ENCODE measurements around the gene SHC3.

The SHC3 gene

DNA sequence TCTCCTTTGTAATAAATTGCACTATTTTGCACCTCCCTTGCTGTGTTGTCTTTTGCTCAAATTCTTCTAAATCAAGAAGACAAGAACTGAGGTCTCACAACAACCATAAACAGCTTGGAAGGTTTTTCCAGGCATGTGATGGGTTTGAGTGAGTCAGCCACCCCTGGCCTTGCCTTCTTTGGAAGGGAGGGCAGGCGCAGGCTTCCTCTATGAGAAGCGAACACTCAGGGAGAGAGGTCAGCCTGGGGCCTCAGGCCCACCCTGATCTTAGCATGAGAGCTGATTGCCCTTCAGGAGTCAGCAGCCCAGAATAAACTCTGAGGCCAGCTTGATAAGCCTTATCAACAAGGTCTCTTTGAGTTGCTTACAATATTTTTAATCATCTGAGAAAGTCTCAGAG, 155.7 kb downstream of the SHC3 start:
- ChIA-PET CTCF (no interaction called here), POLR2A (no interaction called here)
- TF ChIP-seq FOXA1 (IDR thresholded peaks at IDR 0.05) = no peak
- TF ChIP-seq ARNT (IDR thresholded peaks at IDR 0.05) = no peak
- TF ChIP-seq SP1 (IDR thresholded peaks at IDR 0.05) = no peak
- no peak for TF ChIP-seq L3MBTL2 (conservative IDR thresholded peaks at IDR 0.05)
- no peak for TF ChIP-seq FOXM1 (IDR thresholded peaks at IDR 0.05; ENCODE audit: borderline replicate concordance)
- no peak for TF ChIP-seq PKNOX1 (IDR thresholded peaks at IDR 0.05)
- TF ChIP-seq ZNF384 (IDR thresholded peaks at IDR 0.05) = no peak
- TF ChIP-seq SUZ12 (IDR thresholded peaks at IDR 0.05) = no peak
- no peak for DNase-seq (ENCODE audit: extremely low spot score)

GRCh38 chr9:89022001-89022759, 156.4 kb downstream of the SHC3 start:
- ChIA-PET CTCF (no interaction called here), POLR2A (no interaction called here)
- no peak for DNase-seq (ENCODE audit: extremely low spot score)
- TF ChIP-seq LEF1 (IDR thresholded peaks at IDR 0.05; ENCODE audit: borderline replicate concordance) (no peak), ARNT (IDR thresholded peaks at IDR 0.05) (no peak), ELF4 (IDR thresholded peaks at IDR 0.05) (no peak), PKNOX1 (IDR thresholded peaks at IDR 0.05) (no peak), FOXA1 (IDR thresholded peaks at IDR 0.05) (no peak), FOXM1 (IDR thresholded peaks at IDR 0.05; ENCODE audit: borderline replicate concordance) (no peak), FOXK2 (IDR thresholded peaks at IDR 0.05) (no peak)

DNA sequence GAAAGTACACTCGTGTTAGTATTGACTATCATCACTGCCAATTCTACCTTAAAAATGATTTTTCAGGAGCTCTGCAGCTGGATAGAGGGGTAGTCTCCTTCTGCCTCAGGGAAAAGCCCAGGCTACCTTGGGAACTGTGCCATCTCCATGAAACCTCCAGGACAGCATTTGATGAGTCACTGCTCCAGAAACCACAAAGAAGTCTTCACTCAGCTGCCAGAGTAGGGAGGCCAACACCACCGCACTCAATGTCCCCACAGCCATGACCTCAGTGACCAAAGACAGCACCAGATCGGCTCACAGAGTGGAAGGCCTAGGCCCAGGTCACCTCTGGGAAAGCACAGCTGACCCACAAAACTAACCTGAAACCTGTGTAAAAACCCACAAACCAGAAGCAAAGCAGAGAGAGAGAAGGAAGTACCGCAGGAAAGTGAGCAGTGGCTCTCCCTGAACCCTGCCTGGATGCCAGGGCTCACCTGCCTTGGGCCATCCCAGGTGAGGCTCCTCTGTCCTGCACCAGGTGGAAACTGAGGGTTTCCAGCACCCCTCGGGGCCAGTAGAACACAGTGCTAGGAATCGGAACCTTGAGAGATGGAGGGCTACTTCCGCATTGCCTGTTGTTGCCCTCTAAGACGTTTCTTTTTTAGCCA, 157.3 kb downstream of the SHC3 start:
- CTCF ChIA-PET = no interaction called here
- no peak for DNase-seq (ENCODE audit: extremely low spot score)
- TF ChIP-seq SP1 (IDR thresholded peaks at IDR 0.05) (no peak), BHLHE40 (IDR thresholded peaks at IDR 0.05; ENCODE audit: borderline replicate concordance) (no peak), ELF4 (IDR thresholded peaks at IDR 0.05) (no peak), FOXK2 (IDR thresholded peaks at IDR 0.05) (no peak), ZNF384 (IDR thresholded peaks at IDR 0.05) (no peak), L3MBTL2 (conservative IDR thresholded peaks at IDR 0.05) (no peak)
- POLR2A ChIA-PET = no interaction called here

GRCh38 chr9:89020754-89021153, 157.9 kb downstream of the SHC3 start:
- ChIA-PET POLR2A (no interaction called here), CTCF (no interaction called here)
- no peak for TF ChIP-seq SP1 (IDR thresholded peaks at IDR 0.05)
- TF ChIP-seq SUZ12 (IDR thresholded peaks at IDR 0.05) = no peak
- TF ChIP-seq PKNOX1 (IDR thresholded peaks at IDR 0.05) = no peak
- no peak for TF ChIP-seq NFRKB (IDR thresholded peaks at IDR 0.05)
- no peak for TF ChIP-seq L3MBTL2 (conservative IDR thresholded peaks at IDR 0.05)
- TF ChIP-seq FOXM1 (IDR thresholded peaks at IDR 0.05; ENCODE audit: borderline replicate concordance) = no peak
- no peak for TF ChIP-seq ELF4 (IDR thresholded peaks at IDR 0.05)
- no peak for TF ChIP-seq LEF1 (IDR thresholded peaks at IDR 0.05; ENCODE audit: borderline replicate concordance)
- TF ChIP-seq ARNT (IDR thresholded peaks at IDR 0.05) = no peak
- no peak for TF ChIP-seq TARDBP (IDR thresholded peaks at IDR 0.05)
- TF ChIP-seq FOXA1 (IDR thresholded peaks at IDR 0.05) = no peak
- no peak for TF ChIP-seq CTBP1 (IDR thresholded peaks at IDR 0.05; ENCODE audit: borderline replicate concordance)
- no peak for TF ChIP-seq ZNF384 (IDR thresholded peaks at IDR 0.05)
- TF ChIP-seq FOXK2 (IDR thresholded peaks at IDR 0.05) = no peak
- TF ChIP-seq HDGF (IDR thresholded peaks at IDR 0.05; ENCODE audit: borderline replicate concordance) = no peak
- TF ChIP-seq BHLHE40 (IDR thresholded peaks at IDR 0.05; ENCODE audit: borderline replicate concordance) = no peak
- DNase-seq (ENCODE audit: extremely low spot score) = no peak

DNA sequence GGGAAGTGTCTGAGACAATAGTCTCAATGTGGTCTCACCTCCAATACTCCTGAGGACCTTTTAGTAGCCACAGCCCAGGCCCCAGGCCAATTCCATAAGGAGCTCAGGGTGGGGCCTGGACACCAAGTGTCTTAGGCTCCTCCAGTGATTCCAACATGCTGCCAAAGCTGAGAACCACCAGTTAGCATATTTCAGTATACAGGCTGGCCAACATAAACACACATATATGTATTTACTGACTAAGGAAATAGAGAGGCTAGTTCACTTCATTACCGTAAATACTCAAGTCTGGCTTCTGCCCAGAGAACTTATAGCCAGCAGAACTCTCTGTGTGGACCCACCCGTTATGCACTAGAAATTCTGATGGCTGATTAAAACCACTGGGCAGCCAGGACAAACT, 163.3 kb downstream of the SHC3 start:
- TF ChIP-seq NFRKB (IDR thresholded peaks at IDR 0.05) (no peak), FOXM1 (IDR thresholded peaks at IDR 0.05; ENCODE audit: borderline replicate concordance) (no peak), TARDBP (IDR thresholded peaks at IDR 0.05) (no peak), FOXA1 (IDR thresholded peaks at IDR 0.05) (no peak), ELF4 (IDR thresholded peaks at IDR 0.05) (no peak), PKNOX1 (IDR thresholded peaks at IDR 0.05) (no peak), ZNF384 (IDR thresholded peaks at IDR 0.05) (no peak), FOXK2 (IDR thresholded peaks at IDR 0.05) (no peak), HDGF (IDR thresholded peaks at IDR 0.05; ENCODE audit: borderline replicate concordance) (no peak), ARNT (IDR thresholded peaks at IDR 0.05) (no peak), L3MBTL2 (conservative IDR thresholded peaks at IDR 0.05) (no peak), BHLHE40 (IDR thresholded peaks at IDR 0.05; ENCODE audit: borderline replicate concordance) (no peak), SP1 (IDR thresholded peaks at IDR 0.05) (no peak), CTBP1 (IDR thresholded peaks at IDR 0.05; ENCODE audit: borderline replicate concordance) (no peak), LEF1 (IDR thresholded peaks at IDR 0.05; ENCODE audit: borderline replicate concordance) (no peak), SUZ12 (IDR thresholded peaks at IDR 0.05) (no peak)
- DNase-seq (ENCODE audit: extremely low spot score) = no peak
- ChIA-PET POLR2A (no interaction called here), CTCF (no interaction called here)
